Measurements from ENCODE around the gene SOX12.

Gene SOX12

GRCh38 chr20:297098-297924 is 28.0 kb upstream of the SOX12 start, which contains the start of gene ZCCHC3:
Gene ZCCHC3 (plus strand): TSS chr20:297570. CDS start chr20:297587, 17 bp downstream.
- DNase-seq (ENCODE audit: low read depth in 1 of 2, low spot score in 1 of 2): peak; percentile 84 to 98
- TF ChIP-seq GABPA (IDR thresholded peaks at IDR 0.05; ENCODE audit: low read depth) (no peak; the same call in 1 of the 2 replicates), SPI1 (IDR thresholded peaks at IDR 0.05; ENCODE audit: borderline replicate concordance, low read depth) (no peak; the same call in 1 of the 2 replicates), POLR2AphosphoS5 (IDR thresholded peaks at IDR 0.05; ENCODE audit: low read depth) (peak; percentile 55; the same call in 1 of the 2 replicates), REST (IDR thresholded peaks at IDR 0.05; ENCODE audit: insufficient replicate concordance, low read depth) (peak; percentile 50), CTCF (IDR thresholded peaks at IDR 0.05; ENCODE audit: insufficient read depth, low read length) (no peak)
- peak within 1 kb of the TSS; percentile 93 for H3K27ac ChIP-seq (replicated peaks)
- H3K4me3 ChIP-seq (replicated peaks; ENCODE audit: insufficient read depth, low read length): peak within 1 kb of the TSS; percentile 87
- no peaks in the 10 kb centered on the region for H3K27me3 ChIP-seq (ENCODE audit: insufficient read depth, poor library complexity, severe bottlenecking)

DNA sequence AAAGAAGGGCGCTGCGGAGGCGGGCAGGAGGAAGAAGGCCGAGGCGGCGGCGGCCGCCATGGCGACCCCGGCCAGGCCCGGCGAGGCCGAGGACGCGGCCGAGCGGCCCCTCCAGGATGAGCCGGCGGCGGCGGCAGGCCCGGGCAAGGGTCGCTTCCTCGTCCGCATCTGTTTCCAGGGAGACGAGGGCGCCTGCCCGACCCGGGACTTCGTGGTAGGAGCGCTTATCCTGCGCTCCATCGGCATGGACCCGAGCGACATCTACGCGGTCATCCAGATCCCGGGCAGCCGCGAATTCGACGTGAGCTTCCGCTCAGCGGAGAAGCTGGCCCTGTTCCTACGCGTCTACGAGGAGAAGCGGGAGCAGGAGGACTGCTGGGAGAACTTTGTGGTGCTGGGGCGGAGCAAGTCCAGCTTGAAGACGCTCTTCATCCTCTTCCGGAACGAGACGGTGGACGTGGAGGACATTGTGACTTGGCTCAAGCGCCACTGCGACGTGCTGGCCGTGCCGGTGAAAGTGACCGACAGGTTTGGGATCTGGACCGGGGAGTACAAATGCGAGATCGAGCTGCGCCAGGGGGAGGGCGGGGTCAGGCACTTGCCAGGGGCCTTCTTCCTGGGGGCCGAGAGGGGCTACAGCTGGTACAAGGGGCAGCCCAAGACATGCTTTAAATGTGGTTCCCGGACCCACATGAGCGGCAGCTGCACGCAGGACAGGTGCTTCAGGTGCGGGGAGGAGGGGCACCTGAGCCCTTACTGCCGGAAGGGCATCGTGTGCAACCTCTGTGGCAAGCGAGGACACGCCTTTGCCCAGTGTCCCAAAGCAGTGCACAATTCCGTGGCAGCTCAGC is 27.2 kb upstream of the SOX12 start:
- Histone ChIP-seq H3K27ac (replicated peaks) (peak overlapping the region; percentile 93), H3K27me3 (ENCODE audit: insufficient read depth, poor library complexity, severe bottlenecking) (no peaks in the 10 kb centered on the region), H3K4me3 (replicated peaks; ENCODE audit: insufficient read depth, low read length) (peak overlapping the region; percentile 87)
- DNase-seq (ENCODE audit: low read depth in 1 of 2, low spot score in 1 of 2): peak; percentile 75 to 86
- TF ChIP-seq POLR2AphosphoS5 (IDR thresholded peaks at IDR 0.05; ENCODE audit: low read depth) (peak; percentile 79), CTCF (IDR thresholded peaks at IDR 0.05; ENCODE audit: insufficient read depth, low read length) (no peak), SPI1 (IDR thresholded peaks at IDR 0.05; ENCODE audit: borderline replicate concordance, low read depth) (no peak)

GRCh38 chr20:298776-299391 is 26.5 kb upstream of the SOX12 start:
- Histone ChIP-seq H3K27me3 (ENCODE audit: insufficient read depth, poor library complexity, severe bottlenecking) (no peaks in the 10 kb centered on the region), H3K27ac (replicated peaks) (peak overlapping the region; percentile 93), H3K4me3 (replicated peaks; ENCODE audit: insufficient read depth, low read length) (peak overlapping the region; percentile 87)
- DNase-seq (ENCODE audit: low read depth in 1 of 2, low spot score in 1 of 2): no peak
- TF ChIP-seq SPI1 (IDR thresholded peaks at IDR 0.05; ENCODE audit: borderline replicate concordance, low read depth) (no peak), POLR2AphosphoS5 (IDR thresholded peaks at IDR 0.05; ENCODE audit: low read depth) (no peak), GABPA (IDR thresholded peaks at IDR 0.05; ENCODE audit: low read depth) (no peak), CTCF (IDR thresholded peaks at IDR 0.05; ENCODE audit: insufficient read depth, low read length) (no peak), REST (IDR thresholded peaks at IDR 0.05; ENCODE audit: insufficient replicate concordance, low read depth) (no peak)

Data from HL-60 (cell line).